Hair follicular keratinocyte (primary cell): ENCODE results near the gene RPGR. TPM values are rescaled to one million over a fixed set of nuclear protein-coding genes. Genes with fewer than 3 reads are reported as not detected.

ENCODE experiments used
- total RNA-seq: library from RNA; depleted of rRNA; stranded (reverse); fragments of >200 nt; gene quantifications from 2 replicates; pipeline ENCODE4 v1.2.3, GENCODE V29; 2015

RPGR gene, protein sequence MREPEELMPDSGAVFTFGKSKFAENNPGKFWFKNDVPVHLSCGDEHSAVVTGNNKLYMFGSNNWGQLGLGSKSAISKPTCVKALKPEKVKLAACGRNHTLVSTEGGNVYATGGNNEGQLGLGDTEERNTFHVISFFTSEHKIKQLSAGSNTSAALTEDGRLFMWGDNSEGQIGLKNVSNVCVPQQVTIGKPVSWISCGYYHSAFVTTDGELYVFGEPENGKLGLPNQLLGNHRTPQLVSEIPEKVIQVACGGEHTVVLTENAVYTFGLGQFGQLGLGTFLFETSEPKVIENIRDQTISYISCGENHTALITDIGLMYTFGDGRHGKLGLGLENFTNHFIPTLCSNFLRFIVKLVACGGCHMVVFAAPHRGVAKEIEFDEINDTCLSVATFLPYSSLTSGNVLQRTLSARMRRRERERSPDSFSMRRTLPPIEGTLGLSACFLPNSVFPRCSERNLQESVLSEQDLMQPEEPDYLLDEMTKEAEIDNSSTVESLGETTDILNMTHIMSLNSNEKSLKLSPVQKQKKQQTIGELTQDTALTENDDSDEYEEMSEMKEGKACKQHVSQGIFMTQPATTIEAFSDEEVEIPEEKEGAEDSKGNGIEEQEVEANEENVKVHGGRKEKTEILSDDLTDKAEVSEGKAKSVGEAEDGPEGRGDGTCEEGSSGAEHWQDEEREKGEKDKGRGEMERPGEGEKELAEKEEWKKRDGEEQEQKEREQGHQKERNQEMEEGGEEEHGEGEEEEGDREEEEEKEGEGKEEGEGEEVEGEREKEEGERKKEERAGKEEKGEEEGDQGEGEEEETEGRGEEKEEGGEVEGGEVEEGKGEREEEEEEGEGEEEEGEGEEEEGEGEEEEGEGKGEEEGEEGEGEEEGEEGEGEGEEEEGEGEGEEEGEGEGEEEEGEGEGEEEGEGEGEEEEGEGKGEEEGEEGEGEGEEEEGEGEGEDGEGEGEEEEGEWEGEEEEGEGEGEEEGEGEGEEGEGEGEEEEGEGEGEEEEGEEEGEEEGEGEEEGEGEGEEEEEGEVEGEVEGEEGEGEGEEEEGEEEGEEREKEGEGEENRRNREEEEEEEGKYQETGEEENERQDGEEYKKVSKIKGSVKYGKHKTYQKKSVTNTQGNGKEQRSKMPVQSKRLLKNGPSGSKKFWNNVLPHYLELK
- 5.8 and 9.8 TPM in 2 replicates for total RNA-seq

DNA sequence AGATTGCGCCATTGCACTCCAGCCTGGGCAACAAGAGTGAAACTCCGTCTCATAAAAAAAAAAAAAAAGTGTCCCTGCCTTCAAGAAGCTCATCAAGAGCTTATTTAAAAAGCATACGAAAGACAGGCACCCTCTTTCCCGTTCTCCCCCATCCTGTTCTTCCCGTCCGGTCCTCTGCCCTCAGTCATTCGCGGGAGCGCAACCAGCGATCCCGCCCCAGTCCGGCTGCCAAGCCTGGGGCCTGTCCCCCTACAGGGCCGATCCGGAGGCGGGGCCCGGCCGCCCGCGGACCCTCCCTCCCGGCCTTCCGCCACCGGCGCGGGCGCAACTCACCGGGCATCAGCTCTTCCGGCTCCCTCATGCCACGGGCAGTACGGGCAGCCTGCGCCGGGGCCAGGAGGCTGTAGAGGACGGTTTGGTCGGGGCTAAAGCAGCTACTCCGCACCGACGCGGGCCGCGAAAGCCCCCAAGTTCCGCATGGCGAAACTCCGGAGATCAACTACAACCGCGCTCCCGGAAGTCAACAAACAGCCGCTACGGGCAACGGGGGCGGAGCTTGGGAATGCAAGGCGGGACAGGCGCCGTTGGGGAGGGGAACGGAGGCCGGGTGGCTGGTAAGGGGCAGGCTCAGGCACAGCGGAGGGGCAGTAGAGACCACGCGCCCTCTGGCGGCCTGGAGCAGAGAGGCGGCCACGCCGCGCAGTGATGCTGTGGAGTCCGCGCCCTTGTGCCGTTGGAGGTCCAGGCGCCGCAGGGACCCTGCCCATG, at the start of gene RPGR:
Gene RPGR (minus strand): TSS at position 503 of the 768 bp plus-strand sequence. CDS start 142 bp downstream, at position 361.

DNA sequence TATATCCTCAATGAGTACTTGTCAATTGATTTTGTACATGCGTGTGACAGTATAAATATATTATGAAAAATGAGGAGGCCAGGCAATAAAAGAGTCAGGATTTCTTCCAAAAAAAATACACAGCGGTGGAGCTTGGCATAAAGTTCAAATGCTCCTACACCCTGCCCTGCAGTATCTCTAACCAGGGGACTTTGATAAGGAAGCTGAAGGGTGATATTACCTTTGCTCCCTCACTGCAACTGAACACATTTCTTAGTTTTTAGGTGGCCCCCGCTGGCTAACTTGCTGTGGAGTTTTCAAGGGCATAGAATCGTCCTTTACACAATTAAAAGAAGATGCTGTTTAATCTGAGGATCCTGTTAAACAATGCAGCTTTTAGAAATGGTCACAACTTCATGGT, 25.1 kb upstream of the RPGR start, which contains the start of gene OTC:
Gene OTC (plus strand): TSS at position 243 of the 400 bp plus-strand sequence. CDS start 93 bp downstream, at position 336.

DNA sequence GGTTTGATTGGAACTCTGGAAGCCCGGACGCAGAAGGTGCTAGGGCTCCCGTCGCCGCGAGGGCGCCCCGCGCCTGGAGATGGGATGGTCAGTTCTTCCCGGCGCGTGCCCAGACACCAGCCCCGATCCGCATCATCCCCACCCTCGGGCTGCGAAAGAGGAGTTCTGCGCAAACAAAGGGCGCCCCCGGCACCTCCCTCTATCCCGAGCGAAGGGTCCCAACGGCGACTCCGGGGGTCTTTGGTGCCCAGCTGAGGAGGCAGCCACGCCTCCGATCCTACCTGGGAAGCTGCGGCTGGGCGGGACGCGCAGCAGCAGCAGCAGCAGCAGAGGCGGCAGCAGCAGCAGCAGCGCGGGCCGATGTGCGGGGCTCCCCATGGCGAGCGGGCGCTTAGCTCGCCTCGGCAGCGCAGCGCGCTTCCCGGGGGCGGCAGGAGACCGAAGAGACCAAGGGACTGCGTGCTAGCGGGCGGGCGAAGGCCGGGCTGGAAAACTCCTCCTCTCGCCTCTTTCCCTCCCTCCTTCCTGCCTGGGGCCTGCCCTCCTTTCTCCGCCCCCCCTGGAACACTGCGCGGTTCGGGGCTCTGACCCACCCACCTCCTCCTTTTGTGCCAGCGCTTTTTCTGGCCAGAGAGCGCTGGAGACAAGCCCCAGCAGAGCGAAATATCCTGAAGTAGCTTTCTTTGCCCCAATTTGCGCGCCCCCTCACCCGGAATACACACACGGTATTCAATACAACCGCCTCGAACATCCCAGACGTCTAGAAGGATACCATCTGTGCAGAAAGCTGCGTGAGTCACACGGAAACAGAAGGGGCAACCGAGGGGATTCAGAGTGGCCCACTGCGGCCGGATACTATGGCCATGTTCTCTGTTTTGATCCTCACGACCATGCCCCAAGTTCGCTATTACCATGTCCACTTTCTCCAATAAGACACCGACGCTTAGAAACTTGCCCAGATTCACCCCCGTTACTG, 106.6 kb downstream of the RPGR start, which contains the start of gene SRPX:
Gene SRPX (minus strand): TSS at position 457 of the 976 bp plus-strand sequence. CDS start 79 bp downstream, at position 378.

Other genes starting within 250 kb of the RPGR start
- gene SRPX, start 106.6 kb downstream of the RPGR start, total RNA-seq, result 95.2 and 133 TPM in 2 replicates
- gene OTC, start 25.1 kb upstream of the RPGR start, total RNA-seq, result not detected in 2 replicates
- gene TSPAN7, start 234.0 kb upstream of the RPGR start, total RNA-seq, result 0.86 and 2.1 TPM in 2 replicates